CD14-positive monocyte (primary cell): ENCODE results near the gene FAM98B. TPM values are rescaled to one million over a fixed set of nuclear protein-coding genes. Genes with fewer than 3 reads are reported as not detected.

Experiments
- DNase-seq, 3 donors: peaks; one replicate each; pipeline ENCODE4 v3.0.0-alpha.2; 2011 to 2022
- H2AFZ ChIP-seq: 2 replicates; pipeline ENCODE4 v1.6.0; 2012; ENCODE audit warnings: mild to moderate bottlenecking, low read depth, low read length, inconsistent platforms; ENCODE audit not compliant: insufficient read depth, poor library complexity, severe bottlenecking
- H3K27ac ChIP-seq, 2 donors: 1 replicate in 1 of 2; 2 replicates in 1 of 2; pipeline ENCODE4 v1.5.1; 2012 to 2013; ENCODE audit warnings: low read length in 2 of 2, control low read depth in 1 of 2, inconsistent platforms in 1 of 2, low read depth in 1 of 2, mild to moderate bottlenecking in 1 of 2
- H3K27me3 ChIP-seq, 2 donors: one replicate each; pipeline versions ENCODE4 v1.6.0 to v1.6.1; 2011 to 2013; ENCODE audit warnings: low read length in 2 of 2; ENCODE audit not compliant: control insufficient read depth in 2 of 2, insufficient read depth in 2 of 2
- H3K36me3 ChIP-seq, 2 donors: replicated peaks in 1 of 2; 1 replicate in 1 of 2; 2 replicates in 1 of 2; pipeline versions ENCODE4 v1.5.1 to v1.6.1; 2012 to 2013; ENCODE audit warnings: low read length in 2 of 2, control low read depth in 1 of 2, inconsistent platforms in 1 of 2, mild to moderate bottlenecking in 1 of 2; ENCODE audit not compliant: insufficient read depth in 2 of 2, control insufficient read depth in 1 of 2
- H3K4me1 ChIP-seq, 2 donors: 1 replicate in 1 of 2; 2 replicates in 1 of 2; pipeline versions ENCODE4 v1.5.1 to v1.6.1; 2012 to 2013; ENCODE audit warnings: low read length in 2 of 2, control low read depth in 1 of 2, inconsistent platforms in 1 of 2, mild to moderate bottlenecking in 1 of 2, moderate library complexity in 1 of 2; ENCODE audit not compliant: insufficient read depth in 2 of 2, control insufficient read depth in 1 of 2
- H3K4me2 ChIP-seq: replicated peaks from 2 replicates; pipeline ENCODE3; 2012; ENCODE audit warnings: low read length, moderate library complexity, mild to moderate bottlenecking; ENCODE audit not compliant: poor library complexity, severe bottlenecking; ENCODE audit errors: extremely low read depth
- H3K4me3 ChIP-seq, 3 experiments: fragments of 200-600 bp in 1 of 3; sonication (generic) in 1 of 3; replicated peaks in 1 of 3; 1 replicate in 2 of 3; 2 replicates in 1 of 3; pipeline ENCODE4 v1.5.1; 2011 to 2013; ENCODE audit warnings: low read length in 3 of 3, mild to moderate bottlenecking in 3 of 3, control low read depth in 2 of 3, low read depth in 2 of 3, inconsistent platforms in 1 of 3, moderate library complexity in 1 of 3
- H3K79me2 ChIP-seq: 2 replicates; pipeline ENCODE4 v1.6.0; 2012; ENCODE audit warnings: mild to moderate bottlenecking, control low read depth, inconsistent platforms, low read length, moderate library complexity; ENCODE audit not compliant: insufficient read depth
- H3K9ac ChIP-seq: 2 replicates; pipeline ENCODE4 v1.6.0; 2017; ENCODE audit warnings: low read length, mild to moderate bottlenecking; ENCODE audit not compliant: insufficient read depth, poor library complexity, severe bottlenecking
- H3K9me3 ChIP-seq, 2 donors: replicated peaks in 1 of 2; 1 replicate in 1 of 2; 2 replicates in 1 of 2; pipeline versions ENCODE4 v1.5.1 to v1.6.1; 2012 to 2013; ENCODE audit warnings: low read length in 2 of 2, control low read depth in 1 of 2; ENCODE audit not compliant: control insufficient read depth in 1 of 2, insufficient read depth in 1 of 2
- H4K20me1 ChIP-seq: 2 replicates; pipeline ENCODE4 v1.6.0; 2012; ENCODE audit warnings: mild to moderate bottlenecking, low read length, control low read depth, moderate library complexity; ENCODE audit not compliant: insufficient read depth
- H3K27ac Mint-ChIP-seq, 7 donors: one replicate each; pipeline ENCODE4 v1.8.0; 2020; ENCODE audit warnings: mild to moderate bottlenecking in 7 of 7, mixed read lengths in 7 of 7, moderate library complexity in 6 of 7, inconsistent platforms in 2 of 7
- H3K27me3 Mint-ChIP-seq, 3 donors: one replicate each; pipeline ENCODE4 v1.8.0; 2021 to 2022; ENCODE audit warnings: low read depth in 3 of 3, mild to moderate bottlenecking in 3 of 3, mixed read lengths in 3 of 3, moderate library complexity in 3 of 3, inconsistent platforms in 1 of 3
- H3K36me3 Mint-ChIP-seq, 2 donors: one replicate each; pipeline ENCODE4 v1.8.0; 2020; ENCODE audit warnings: mixed read lengths in 2 of 2, inconsistent platforms in 1 of 2, mild to moderate bottlenecking in 1 of 2
- H3K4me1 Mint-ChIP-seq: one replicate; pipeline ENCODE4 v1.8.0; 2020; ENCODE audit warnings: mild to moderate bottlenecking, mixed read lengths
- H3K4me3 Mint-ChIP-seq, 2 donors: one replicate each; pipeline ENCODE4 v1.8.0; 2020; ENCODE audit warnings: mild to moderate bottlenecking in 2 of 2, mixed read lengths in 2 of 2, moderate library complexity in 1 of 2
- H3K9me3 Mint-ChIP-seq, 7 donors: one replicate each; pipeline ENCODE4 v1.8.0; 2020 to 2022; ENCODE audit warnings: mixed read lengths in 7 of 7, mild to moderate bottlenecking in 6 of 7, moderate library complexity in 6 of 7, inconsistent platforms in 2 of 7
- CTCF ChIP-seq: fragments of 200-600 bp; IDR thresholded peaks from one replicate; pipeline ENCODE4 v1.8.0; 2022; ENCODE audit warnings: antibody characterized with exemption, mild to moderate bottlenecking
- WGBS: methylation state at CpG from one replicate; pipeline ENCODE4 v1.1.5; 2013; ENCODE audit warnings: missing lambda C conversion rate; ENCODE audit not compliant: insufficient coverage; 5-methylcytosine and 5-hydroxymethylcytosine counted together
- intact Hi-C, 2 donors: fragments of 100-400 bp; cut with micrococcal nuclease; formaldehyde crosslinking; loops; one replicate each; pipeline versions ENCODE4 v1.15.0 to v1.15.1; 2023
- polyA plus RNA-seq, 3 donors: library from polyadenylated mRNA; depleted of rRNA in 1 of 3; unstranded in 2 of 3; stranded (reverse) in 1 of 3; fragments of 300-500 nt in 2 of 3; fragments of >200 nt in 1 of 3; fragmentation: Illumina TruSeq in 2 of 3; gene quantifications; 1 replicate in 2 of 3; 2 replicates in 1 of 3; pipeline ENCODE4 v1.2.3, GENCODE V29; 2012 to 2021

Gene FAM98B
- polyA plus RNA-seq, 3 donors: 0.41 to 1.3 (median 0.69) TPM

- H3K9me3 ChIP-seq: no peaks in the 10 kb centered on the region
- H3K27ac Mint-ChIP-seq: no peak overlapping the region
- no peaks in the 10 kb centered on the region for H3K27me3 ChIP-seq
- peaks cover 6% of the 10 kb centered on the region for H3K4me1 Mint-ChIP-seq
- no peak overlapping the region for H3K4me2 ChIP-seq
- no peaks in the 10 kb centered on the region for H3K27me3 Mint-ChIP-seq
- 100% methylated on average over 2 of the region's 2 CpGs for WGBS
- H2AFZ ChIP-seq: no peak overlapping the region
- DNase-seq: no peak
- no peaks in the 10 kb centered on the region for H4K20me1 ChIP-seq
- intact Hi-C loops: loop anchor here in 1 of 2 donors (10.0 kb wide), 1 partner anchor 219 kb away; no protein-coding TSS in a partner anchor
- no peak overlapping the region for H3K27ac ChIP-seq
- H3K4me1 ChIP-seq: no peaks in the 10 kb centered on the region
- H3K9me3 Mint-ChIP-seq: no peaks in the 10 kb centered on the region
- H3K9ac ChIP-seq: no peak overlapping the region
- peaks cover 50 to 55% of the 10 kb centered on the region in 2 donors for H3K36me3 Mint-ChIP-seq
- peaks cover 47 to 66% of the 10 kb centered on the region in 2 donors for H3K36me3 ChIP-seq
- H3K79me2 ChIP-seq: no peaks in the 10 kb centered on the region
- H3K4me3 ChIP-seq: no peak overlapping the region
- H3K4me3 Mint-ChIP-seq: no peak overlapping the region
- no peak for TF ChIP-seq CTCF
Observed at GRCh38 chr15:38475361-38475760, 21.4 kb downstream of the FAM98B start.

- Histone ChIP-seq H3K79me2 (no peaks in the 10 kb centered on the region), H3K4me3 (no peak overlapping the region), H3K27me3 (no peaks in the 10 kb centered on the region), H3K27ac (no peak overlapping the region), H4K20me1 (no peaks in the 10 kb centered on the region), H3K4me1 (no peaks in the 10 kb centered on the region), H3K36me3 (peaks cover 45 to 60% of the 10 kb centered on the region in 2 donors), H3K4me2 (no peak overlapping the region), H3K9me3 (no peaks in the 10 kb centered on the region), H3K9ac (no peak overlapping the region), H2AFZ (no peak overlapping the region)
- Mint-ChIP-seq H3K36me3 (peaks cover 50 to 51% of the 10 kb centered on the region in 2 donors), H3K4me3 (no peak overlapping the region), H3K27ac (peak overlapping the region in 1 of 7 donors; percentile 53), H3K4me1 (peaks cover 6% of the 10 kb centered on the region), H3K9me3 (no peaks in the 10 kb centered on the region), H3K27me3 (no peaks in the 10 kb centered on the region)
- no peak for TF ChIP-seq CTCF
- no peak for DNase-seq
- intact Hi-C loops: loop anchor here in 1 of 2 donors (10.0 kb wide), 1 partner anchor 219 kb away; no protein-coding TSS in a partner anchor
- WGBS: no CpG with 5 or more reads among the region's 1 CpG
Observed at GRCh38 chr15:38476120-38476519, 22.2 kb downstream of the FAM98B start.
